Neural progenitor cell (in vitro differentiated cells): Measurements from ENCODE around the gene MYD88.
"Not testable (repeated sequence)": the region's sequence is repeated elsewhere in the genome, so short reads cannot be mapped to it uniquely, and the experiment has no call there.

Experiments used
- EZH2 ChIP-seq: fragments of 200-600 bp; sonication (generic); IDR thresholded peaks from 2 replicates; pipeline ENCODE4 v1.6.1; 2017; ENCODE audit warnings: antibody characterized with exemption, mild to moderate bottlenecking, moderate library complexity
- EZH2phosphoT487 ChIP-seq: fragments of 200-600 bp; sonication (generic); IDR thresholded peaks from 2 replicates; pipeline ENCODE4 v1.6.1; 2017; ENCODE audit warnings: antibody characterized with exemption
- TF ChIP-seq, protein P1 (sequence below): fragments of 200-600 bp; sonication (generic); IDR thresholded peaks from 2 replicates; pipeline ENCODE4 v1.5.1; 2017; ENCODE audit warnings: antibody characterized with exemption, mild to moderate bottlenecking

GRCh38 chr3:38135621-38136277 is 2.7 kb upstream of the MYD88 start:
- TF ChIP-seq, protein P1, sequence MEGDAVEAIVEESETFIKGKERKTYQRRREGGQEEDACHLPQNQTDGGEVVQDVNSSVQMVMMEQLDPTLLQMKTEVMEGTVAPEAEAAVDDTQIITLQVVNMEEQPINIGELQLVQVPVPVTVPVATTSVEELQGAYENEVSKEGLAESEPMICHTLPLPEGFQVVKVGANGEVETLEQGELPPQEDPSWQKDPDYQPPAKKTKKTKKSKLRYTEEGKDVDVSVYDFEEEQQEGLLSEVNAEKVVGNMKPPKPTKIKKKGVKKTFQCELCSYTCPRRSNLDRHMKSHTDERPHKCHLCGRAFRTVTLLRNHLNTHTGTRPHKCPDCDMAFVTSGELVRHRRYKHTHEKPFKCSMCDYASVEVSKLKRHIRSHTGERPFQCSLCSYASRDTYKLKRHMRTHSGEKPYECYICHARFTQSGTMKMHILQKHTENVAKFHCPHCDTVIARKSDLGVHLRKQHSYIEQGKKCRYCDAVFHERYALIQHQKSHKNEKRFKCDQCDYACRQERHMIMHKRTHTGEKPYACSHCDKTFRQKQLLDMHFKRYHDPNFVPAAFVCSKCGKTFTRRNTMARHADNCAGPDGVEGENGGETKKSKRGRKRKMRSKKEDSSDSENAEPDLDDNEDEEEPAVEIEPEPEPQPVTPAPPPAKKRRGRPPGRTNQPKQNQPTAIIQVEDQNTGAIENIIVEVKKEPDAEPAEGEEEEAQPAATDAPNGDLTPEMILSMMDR: not testable (repeated sequence)
- not testable (repeated sequence) for TF ChIP-seq EZH2, EZH2phosphoT487
